Stimulated activated CD4-positive, alpha-beta T cell treated with anti-CD3 and anti-CD28 coated beads, Interleukin-1b, Interleukin-23, amount 100 ng/mL, for 1 hour (primary cell): ENCODE measurements around the gene MNS1.
"Not testable (repeated sequence)": the region's sequence is repeated elsewhere in the genome, so short reads cannot be mapped to it uniquely, and the experiment has no call there.

Source experiments
- DNase-seq, 2 donors: peaks; one replicate each; pipeline ENCODE4 v3.0.0-alpha.2; 2020; ENCODE audit warnings: low read depth in 2 of 2

The MNS1 gene

GRCh38 chr15:56464893-56465520, at the start of gene MNS1:
Gene MNS1, minus strand, starts transcription at chr15:56465137. Its CDS starts 165 bp downstream, at chr15:56464972.
- DNase-seq, result peak in 1 of 2 donors; percentile 10

GRCh38 chr15:56496635-56497034, 31.7 kb upstream of the MNS1 start:
- DNase-seq, result no peak

- DNase-seq, result no peak
Measured at GRCh38 chr15:56495533-56495932, 30.6 kb upstream of the MNS1 start.

- no peak for DNase-seq
Measured at GRCh38 chr15:56495053-56495452, 30.1 kb upstream of the MNS1 start.

GRCh38 chr15:56492791-56493555, 28.0 kb upstream of the MNS1 start:
- DNase-seq, result no peak

GRCh38 chr15:56492236-56492635, 27.3 kb upstream of the MNS1 start:
- DNase-seq, result no peak

GRCh38 chr15:56491110-56491722, 26.3 kb upstream of the MNS1 start:
- peak in 1 of 2 donors; percentile 27 for DNase-seq

GRCh38 chr15:56490461-56490860, 25.5 kb upstream of the MNS1 start:
- no peak for DNase-seq

GRCh38 chr15:56486206-56486605, 21.3 kb upstream of the MNS1 start:
- not testable (repeated sequence) for DNase-seq

- DNase-seq, result not testable (repeated sequence)
Measured at GRCh38 chr15:56485426-56485825, 20.5 kb upstream of the MNS1 start.

GRCh38 chr15:56484287-56484686, 19.4 kb upstream of the MNS1 start:
- DNase-seq, result no peak

GRCh38 chr15:56475351-56475750, 10.4 kb upstream of the MNS1 start:
- DNase-seq, result no peak

GRCh38 chr15:56473017-56473416, 8.1 kb upstream of the MNS1 start:
- no peak for DNase-seq

- DNase-seq, result no peak
Measured at GRCh38 chr15:56472278-56472677, 7.3 kb upstream of the MNS1 start.

- no peak for DNase-seq
Measured at GRCh38 chr15:56471440-56472069, 6.6 kb upstream of the MNS1 start.

GRCh38 chr15:56469483-56469882, 4.5 kb upstream of the MNS1 start:
- no peak for DNase-seq

GRCh38 chr15:56468401-56468800, 3.5 kb upstream of the MNS1 start:
- no peak for DNase-seq

GRCh38 chr15:56467616-56468015, 2.7 kb upstream of the MNS1 start:
- no peak for DNase-seq

GRCh38 chr15:56460947-56461346, 4.0 kb downstream of the MNS1 start:
- no peak for DNase-seq

GRCh38 chr15:56460071-56460470, 4.9 kb downstream of the MNS1 start:
- DNase-seq, result no peak

GRCh38 chr15:56459096-56459495, 5.8 kb downstream of the MNS1 start:
- DNase-seq, result no peak

- no peak for DNase-seq
Measured at GRCh38 chr15:56456229-56456628, 8.7 kb downstream of the MNS1 start.
